Adipose tissue (tissue), 3 donors: ENCODE data around the gene ZSCAN32. TPM values are rescaled to one million over a fixed set of nuclear protein-coding genes. Genes with fewer than 3 reads are reported as not detected.

Source experiments
- H3K27ac ChIP-seq: one replicate; pipeline ENCODE4 v1.5.1; 2013; ENCODE audit warnings: low read depth, low read length
- WGBS, 3 donors: extraction: QIAGEN DNeasy Blood & Tissue Kit; methylation state at CpG; one replicate each; pipeline ENCODE4 v1.1.7; 2013; 5-methylcytosine and 5-hydroxymethylcytosine counted together
- polyA plus RNA-seq, 3 donors: library from polyadenylated mRNA; stranded (reverse); fragments of 200-250 nt; gene quantifications; one replicate each; pipeline ENCODE4 v1.2.3, GENCODE V29; 2013
- donor health status: healthy with polysubstance abuse.
- donor health status: Bipolar disorder and iron deficiency.
- donor health status: healthy.

The ZSCAN32 gene
- polyA plus RNA-seq, 3 donors = 4.5 to 10.1 (median 6.0) TPM

DNA sequence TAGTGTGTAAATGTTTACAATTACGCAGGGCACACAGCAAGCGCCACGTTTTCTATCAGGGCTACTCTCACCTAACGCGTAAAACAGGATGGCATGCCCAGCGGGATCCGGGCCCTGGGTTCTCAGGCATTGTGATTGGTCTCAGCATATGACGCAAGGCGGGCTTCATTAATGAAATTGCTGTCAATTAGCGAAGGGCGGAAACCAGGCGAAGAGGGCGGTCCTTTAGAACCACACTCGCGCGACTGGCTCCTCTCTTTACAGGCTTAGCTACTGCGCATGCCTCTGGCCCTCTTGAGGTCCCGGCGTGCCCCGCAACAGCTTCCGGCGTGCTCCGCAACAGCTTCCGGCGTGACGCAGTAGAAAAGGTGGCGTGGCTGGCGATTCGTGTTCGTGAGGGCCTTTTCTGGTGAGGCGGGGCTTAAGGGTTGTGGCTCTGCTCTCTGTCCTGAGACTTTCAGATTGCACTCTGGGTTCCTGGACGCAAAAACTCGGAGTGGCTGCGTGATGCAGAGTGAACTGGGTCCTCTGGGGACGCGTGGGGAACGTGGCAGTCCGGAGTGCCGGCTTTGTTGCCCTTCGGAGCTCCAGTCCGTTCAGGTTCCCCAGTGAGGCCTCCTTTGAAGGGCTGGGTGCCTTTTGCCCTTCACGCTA lies 35.9 kb downstream of the ZSCAN32 start:
- 11 to 14% (median 14%) methylated on average over 42 of the region's 42 CpGs for WGBS, 3 donors
- no peak overlapping the region for H3K27ac ChIP-seq

DNA sequence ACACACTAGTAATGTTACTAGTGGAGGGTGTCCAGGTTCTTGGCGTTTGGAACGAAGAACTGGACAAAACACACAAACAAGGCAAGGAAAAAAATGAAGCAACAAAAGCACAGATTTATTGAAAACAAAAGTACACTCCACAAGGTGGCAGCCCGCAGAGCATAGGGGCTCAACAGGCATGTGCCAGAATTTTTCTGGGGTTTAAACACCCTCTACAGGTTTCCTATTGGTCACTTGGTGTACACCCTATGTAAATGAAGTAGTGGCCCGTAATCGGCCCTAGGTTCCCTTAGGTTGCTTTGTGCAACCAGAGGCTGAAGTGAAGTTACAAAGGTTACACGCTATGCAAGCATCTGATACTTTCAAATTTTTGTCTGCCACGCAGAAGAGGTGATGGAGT lies 37.0 kb downstream of the ZSCAN32 start:
- 90 to 96% (median 93%) methylated on average over 7 of the region's 7 CpGs for WGBS, 3 donors
- H3K27ac ChIP-seq = no peak overlapping the region

GRCh38 chr16:3362931-3363330 lies 37.9 kb downstream of the ZSCAN32 start:
- no peak overlapping the region for H3K27ac ChIP-seq

DNA sequence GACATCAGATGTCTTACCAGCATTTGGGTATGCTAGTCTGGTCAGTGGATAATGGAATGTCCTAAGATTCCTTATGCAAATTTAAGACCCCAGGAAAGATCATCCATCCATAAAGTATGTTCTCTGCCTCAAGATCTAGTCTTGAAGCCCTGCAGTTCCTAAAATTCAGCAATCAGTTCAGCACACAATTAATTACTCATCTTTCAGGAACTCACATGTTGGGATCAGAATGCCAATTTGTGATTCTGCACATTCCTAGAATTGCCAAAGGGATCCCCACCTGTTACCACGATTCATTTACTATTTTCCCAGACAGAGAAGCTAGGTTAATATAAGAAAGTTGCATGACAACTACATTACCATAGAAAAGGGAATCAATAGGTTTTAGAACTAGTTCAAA lies 41.9 kb downstream of the ZSCAN32 start:
- WGBS, 3 donors = 17 to 44% (median 24%) methylated on average over 1 of the region's 1 CpG
- H3K27ac ChIP-seq = no peak overlapping the region

DNA sequence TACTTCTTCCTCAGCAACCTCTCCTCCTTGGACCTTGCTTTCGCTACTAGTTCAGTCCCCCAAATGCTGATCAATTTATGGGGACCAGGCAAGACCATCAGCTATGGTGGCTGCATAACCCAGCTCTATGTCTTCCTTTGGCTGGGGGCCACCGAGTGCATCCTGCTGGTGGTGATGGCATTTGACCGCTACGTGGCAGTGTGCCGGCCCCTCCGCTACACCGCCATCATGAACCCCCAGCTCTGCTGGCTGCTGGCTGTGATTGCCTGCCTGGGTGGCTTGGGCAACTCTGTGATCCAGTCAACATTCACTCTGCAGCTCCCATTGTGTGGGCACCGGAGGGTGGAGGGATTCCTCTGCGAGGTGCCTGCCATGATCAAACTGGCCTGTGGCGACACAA lies 44.7 kb downstream of the ZSCAN32 start:
- WGBS, 3 donors = 79 to 86% (median 83%) methylated on average over 10 of the region's 10 CpGs
- H3K27ac ChIP-seq = no peak overlapping the region

DNA sequence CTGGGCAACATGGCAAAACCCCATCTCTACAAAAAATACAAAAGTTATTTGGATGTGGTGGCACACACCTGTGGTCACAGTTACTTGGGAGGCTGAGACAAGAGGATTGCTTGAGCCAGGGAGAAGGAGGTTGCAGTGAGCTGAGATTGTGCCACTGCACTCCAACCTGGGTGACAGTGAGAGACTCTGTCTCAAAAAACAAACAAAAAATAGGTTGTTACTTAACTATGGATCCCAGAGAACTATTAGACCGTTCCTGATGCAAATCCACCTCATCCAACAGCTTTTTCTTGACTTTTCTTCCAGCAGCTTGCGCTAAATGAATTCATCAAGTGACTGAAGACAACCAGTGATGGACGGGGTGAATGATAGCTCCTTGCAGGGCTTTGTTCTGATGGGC lies 45.2 kb downstream of the ZSCAN32 start, which contains the start of gene OR2C1:
TSS of gene OR2C1 (plus strand) at position 301 of the 400 bp plus-strand sequence. CDS start at position 353, 52 bp downstream.
- H3K27ac ChIP-seq = no peak within 1 kb of the TSS
- WGBS, 3 donors = 59 to 68% (median 66%) methylated on average over 3 of the region's 3 CpGs

- no peak overlapping the region for H3K27ac ChIP-seq
- WGBS, 3 donors = 46 to 69% (median 62%) methylated on average over 13 of the region's 13 CpGs
These were observed 51.6 kb downstream of the ZSCAN32 start for GRCh38 chr16:3349175-3349574.

- WGBS, 3 donors = 20 to 44% (median 36%) methylated on average over 4 of the region's 4 CpGs
These were observed 52.1 kb downstream of the ZSCAN32 start for GRCh38 chr16:3348547-3349167.

DNA sequence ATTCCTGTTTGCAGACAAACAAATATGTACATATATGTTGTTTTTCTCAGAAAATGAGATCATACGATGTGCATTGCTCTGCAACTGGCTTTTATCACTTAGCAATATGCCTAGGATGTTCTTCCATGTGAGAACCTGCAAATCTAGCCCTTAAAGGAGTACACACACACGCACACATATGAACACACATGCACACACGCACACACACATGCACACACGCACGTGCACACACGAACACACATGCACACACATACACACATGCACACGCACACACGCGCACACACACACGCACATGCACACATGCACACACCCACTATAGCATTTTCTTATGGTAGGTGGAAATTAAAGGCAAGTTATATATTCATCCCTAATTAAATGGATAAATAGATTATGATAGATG lies 53.2 kb downstream of the ZSCAN32 start:
- H3K27ac ChIP-seq = no peak overlapping the region
- 77 to 83% (median 82%) methylated on average over 10 of the region's 10 CpGs for WGBS, 3 donors

More at GRCh38 chr16:3348547-3349167, 52.1 kb downstream of the ZSCAN32 start:
- H3K27ac ChIP-seq = no peak overlapping the region

- H3K27ac ChIP-seq = no peak overlapping the region
- WGBS, 3 donors = 64 to 74% (median 66%) methylated on average over 2 of the region's 2 CpGs
These were observed 54.8 kb downstream of the ZSCAN32 start for GRCh38 chr16:3346041-3346440.

Other genes starting within 250 kb of the ZSCAN32 start
- not detected for gene OR1F1, start 212.8 kb downstream of the ZSCAN32 start, polyA plus RNA-seq
- gene ZNF200, start 165.8 kb downstream of the ZSCAN32 start, polyA plus RNA-seq = 1 to 10 TPM; 1.9 to 4.8 (median 3.2) TPM
- 1 to 10 TPM in 2 of 3 donors, under 1 TPM in 1; 0.18 to 2.8 (median 2.1) TPM for gene MEFV, start 144.4 kb downstream of the ZSCAN32 start, polyA plus RNA-seq
- gene ZNF263, start 117.5 kb downstream of the ZSCAN32 start, polyA plus RNA-seq = 10 to 100 TPM; 11.9 to 25.7 (median 15.9) TPM
- 1 to 10 TPM; 1.2 to 2.1 (median 2.0) TPM for gene TIGD7, start 95.6 kb downstream of the ZSCAN32 start, polyA plus RNA-seq
- 10 to 100 TPM in 2 of 3 donors, 1 to 10 TPM in 1; 8.1 to 15.0 (median 10.4) TPM for gene ZNF75A, start 95.5 kb downstream of the ZSCAN32 start, polyA plus RNA-seq
- gene OR2C1, start 45.1 kb downstream of the ZSCAN32 start, polyA plus RNA-seq = under 1 TPM in 2 of 3 donors, not detected in 1; 0.03 to 0.09 TPM
- 1 to 10 TPM; 3.4 to 4.7 (median 4.3) TPM for gene ZNF174, start 211 bp upstream of the ZSCAN32 start, polyA plus RNA-seq
- gene ZNF597, start 42.5 kb upstream of the ZSCAN32 start, polyA plus RNA-seq = 1 to 10 TPM in 2 of 3 donors, under 1 TPM in 1; 0.58 to 1.5 (median 1.0) TPM
- 10 to 100 TPM; 25.0 to 32.4 (median 25.9) TPM for gene NAA60, start 42.7 kb upstream of the ZSCAN32 start, polyA plus RNA-seq
- not detected for gene C16orf90, start 94.5 kb upstream of the ZSCAN32 start, polyA plus RNA-seq
- 10 to 100 TPM in 1 of 3 donors, 1 to 10 TPM in 2; 8.5 to 16.5 (median 9.3) TPM for gene CLUAP1, start 100.0 kb upstream of the ZSCAN32 start, polyA plus RNA-seq
- gene NLRC3, start 176.4 kb upstream of the ZSCAN32 start, polyA plus RNA-seq = under 1 TPM; 0.22 to 0.86 (median 0.26) TPM
- 1 to 10 TPM in 2 of 3 donors, under 1 TPM in 1; 0.84 to 1.7 (median 1.3) TPM for gene SLX4, start 210.6 kb upstream of the ZSCAN32 start, polyA plus RNA-seq